ENCODE results near the gene PLEKHA5.

PLEKHA5 gene

GRCh38 chr12:19150273-19150900 lies 20.9 kb downstream of the PLEKHA5 start:
- Histone ChIP-seq H3K27me3 (no peaks in the 10 kb centered on the region), H3K4me1 (ENCODE audit: control insufficient read depth in 1 of 2, insufficient read depth in 1 of 2, low read depth in 1 of 2, low read length in 1 of 2) (no peaks in the 10 kb centered on the region), H3K36me3 (no peaks in the 10 kb centered on the region), H3K9me3 (no peaks in the 10 kb centered on the region), H3K27ac (no peak overlapping the region), H3K4me3 (ENCODE audit: low read depth in 1 of 2, low read length in 1 of 2) (no peak overlapping the region)
- TF ChIP-seq CTCF (IDR thresholded peaks at IDR 0.05) = no peak

DNA sequence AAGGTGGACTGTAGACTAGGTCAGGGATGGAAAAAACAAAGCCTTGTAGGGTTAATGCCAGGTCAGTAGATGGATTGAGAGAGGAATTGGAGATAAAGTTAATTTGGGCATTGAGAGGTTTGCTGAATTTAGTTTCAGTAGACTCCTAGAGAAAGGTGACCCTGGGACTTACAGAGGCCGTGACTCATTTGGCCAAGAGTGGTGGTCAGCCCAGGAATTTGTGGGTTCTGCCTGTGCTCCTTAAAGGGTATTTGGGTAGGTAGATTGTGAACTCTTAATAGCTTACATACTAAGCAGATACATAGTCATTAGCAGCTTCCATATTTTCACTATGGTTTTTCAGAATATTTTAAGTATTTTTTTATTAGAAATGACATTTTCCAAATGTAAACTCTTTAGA lies 21.8 kb downstream of the PLEKHA5 start:
- no peaks in the 10 kb centered on the region for H3K36me3 ChIP-seq
- no peak overlapping the region for H3K4me3 ChIP-seq (ENCODE audit: low read depth in 1 of 2, low read length in 1 of 2)
- no peak overlapping the region for H3K27ac ChIP-seq
- H3K4me1 ChIP-seq (ENCODE audit: control insufficient read depth in 1 of 2, insufficient read depth in 1 of 2, low read depth in 1 of 2, low read length in 1 of 2) = no peaks in the 10 kb centered on the region
- no peaks in the 10 kb centered on the region for H3K27me3 ChIP-seq
- TF ChIP-seq CTCF (IDR thresholded peaks at IDR 0.05) = no peak
- no peaks in the 10 kb centered on the region for H3K9me3 ChIP-seq

DNA sequence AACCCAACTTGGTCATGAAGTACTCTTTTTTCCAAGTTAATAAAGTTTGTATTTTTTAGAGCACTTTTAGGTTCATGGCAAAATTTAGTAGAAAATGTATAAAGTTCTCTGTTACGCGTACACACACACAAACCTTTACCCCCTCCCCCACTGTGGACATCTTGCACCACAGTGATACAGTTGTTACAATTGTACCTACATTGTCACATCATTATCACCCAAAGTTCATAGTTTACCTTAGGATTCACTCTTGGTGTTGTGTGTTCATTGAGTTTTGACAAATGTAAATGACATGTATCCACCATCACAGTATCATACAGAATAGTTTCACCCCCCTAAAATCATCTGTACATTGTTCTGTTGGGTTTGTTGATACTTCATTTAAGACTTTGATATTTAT lies 23.9 kb downstream of the PLEKHA5 start:
- no peak for TF ChIP-seq CTCF (IDR thresholded peaks at IDR 0.05)
- no peaks in the 10 kb centered on the region for H3K27me3 ChIP-seq
- H3K9me3 ChIP-seq = no peaks in the 10 kb centered on the region
- no peaks in the 10 kb centered on the region for H3K36me3 ChIP-seq
- H3K4me3 ChIP-seq (ENCODE audit: low read depth in 1 of 2, low read length in 1 of 2) = no peak overlapping the region
- H3K4me1 ChIP-seq (ENCODE audit: control insufficient read depth in 1 of 2, insufficient read depth in 1 of 2, low read depth in 1 of 2, low read length in 1 of 2) = no peaks in the 10 kb centered on the region
- H3K27ac ChIP-seq = no peak overlapping the region

GRCh38 chr12:19154686-19155085 lies 25.2 kb downstream of the PLEKHA5 start:
- H3K4me3 ChIP-seq (ENCODE audit: low read depth in 1 of 2, low read length in 1 of 2) = no peak overlapping the region
- H3K27ac ChIP-seq = no peak overlapping the region
- H3K27me3 ChIP-seq = no peaks in the 10 kb centered on the region
- H3K36me3 ChIP-seq = no peaks in the 10 kb centered on the region
- H3K9me3 ChIP-seq = no peaks in the 10 kb centered on the region
- no peaks in the 10 kb centered on the region for H3K4me1 ChIP-seq (ENCODE audit: control insufficient read depth in 1 of 2, insufficient read depth in 1 of 2, low read depth in 1 of 2, low read length in 1 of 2)
- TF ChIP-seq CTCF (IDR thresholded peaks at IDR 0.05) = no peak

DNA sequence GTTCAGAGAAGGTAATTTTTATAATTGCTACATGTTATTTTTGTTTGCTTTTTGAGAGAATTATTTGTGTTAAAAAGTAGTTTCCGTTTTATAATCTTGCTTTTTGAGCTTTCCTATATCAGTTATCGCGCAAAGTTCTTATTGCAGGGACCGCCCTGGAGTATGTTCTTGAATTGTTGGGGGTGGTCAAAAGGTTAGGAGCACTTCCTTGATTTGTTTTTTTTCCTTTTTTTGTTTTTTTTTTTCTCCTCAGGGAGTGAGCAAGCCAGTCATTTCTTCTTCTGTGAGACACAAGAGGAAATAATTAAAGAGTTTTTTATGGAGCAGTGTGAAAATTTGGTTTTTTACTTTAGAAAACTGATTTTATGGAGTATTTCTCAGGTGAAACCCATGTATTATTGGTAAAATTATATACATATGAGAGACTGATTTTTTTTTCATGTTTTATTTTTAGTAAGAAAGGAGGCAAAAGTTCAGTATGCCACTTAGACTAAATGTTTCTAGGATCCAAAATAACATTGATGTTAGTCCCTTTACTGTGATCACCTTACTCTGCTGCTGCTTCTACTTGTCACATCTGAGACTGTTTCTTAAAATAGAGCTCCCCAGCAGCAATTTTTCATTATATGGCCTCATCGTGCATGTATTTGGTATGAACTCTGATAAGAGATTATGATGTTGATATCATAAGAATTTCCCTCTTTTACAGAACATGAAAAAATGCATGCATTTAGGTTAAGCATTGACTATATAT lies 26.6 kb downstream of the PLEKHA5 start:
- no peaks in the 10 kb centered on the region for H3K27me3 ChIP-seq
- no peaks in the 10 kb centered on the region for H3K36me3 ChIP-seq
- TF ChIP-seq CTCF (IDR thresholded peaks at IDR 0.05) = no peak
- no peaks in the 10 kb centered on the region for H3K4me1 ChIP-seq (ENCODE audit: control insufficient read depth in 1 of 2, insufficient read depth in 1 of 2, low read depth in 1 of 2, low read length in 1 of 2)
- H3K4me3 ChIP-seq (ENCODE audit: low read depth in 1 of 2, low read length in 1 of 2) = no peak overlapping the region
- H3K9me3 ChIP-seq = no peaks in the 10 kb centered on the region
- no peak overlapping the region for H3K27ac ChIP-seq
